22Rv1 (cell line): ENCODE results near the gene RHBDF2.

Experiments used
- ZFX ChIP-seq: fragments of 450-650 bp; IDR thresholded peaks from 2 replicates; pipeline ENCODE4 v1.6.1; 2017; ENCODE audit warnings: antibody characterized with exemption, borderline replicate concordance
- TF ChIP-seq, protein P1 (sequence below): fragments of 450-650 bp; IDR thresholded peaks from 2 replicates; pipeline ENCODE4 v1.5.1; 2017; ENCODE audit warnings: mild to moderate bottlenecking

DNA sequence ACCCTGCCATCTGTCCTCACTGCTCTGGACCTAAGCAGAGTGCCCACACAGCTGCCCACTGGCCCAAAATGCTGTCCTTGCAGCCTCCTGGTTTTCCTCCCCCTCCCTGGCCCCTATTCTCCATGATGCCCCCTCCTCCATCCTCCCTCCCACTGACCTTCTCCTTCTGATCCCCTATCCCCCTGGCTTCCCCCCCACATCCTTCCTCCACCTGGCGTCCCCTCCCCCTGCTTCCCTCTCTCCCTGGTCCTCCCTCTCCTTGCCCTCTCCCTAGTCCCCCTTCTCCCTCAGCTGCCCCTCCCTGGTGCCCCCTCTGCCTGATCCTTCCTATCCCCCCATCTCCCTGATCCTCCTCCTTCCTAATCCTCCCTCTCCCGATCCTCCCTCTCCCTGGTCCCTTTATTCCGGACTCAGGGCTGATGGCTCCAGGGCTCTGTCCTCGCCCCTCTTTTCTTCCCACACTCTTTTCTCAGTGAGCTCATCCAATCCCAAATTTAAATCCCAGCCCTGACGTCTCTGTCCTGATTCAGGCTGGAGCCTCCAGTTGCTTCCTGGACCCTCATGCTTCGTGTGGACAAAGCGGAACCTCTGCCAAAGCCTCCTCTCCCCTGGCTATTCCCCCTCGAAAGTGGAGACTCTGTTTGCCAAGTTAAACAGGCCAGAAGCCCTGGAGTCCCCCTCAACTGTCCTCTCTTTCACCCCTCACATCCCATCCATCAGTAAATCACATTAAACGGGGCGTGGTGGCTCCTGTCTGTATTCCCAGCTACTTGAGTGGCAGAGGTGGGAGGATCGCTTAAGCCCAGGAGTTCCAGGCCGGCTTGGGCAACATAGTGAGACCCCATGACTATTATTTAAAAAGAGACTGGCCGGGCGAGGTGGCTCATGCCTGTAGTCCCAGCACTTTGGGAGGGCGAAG is 18.1 kb upstream of the RHBDF2 start:
- TF ChIP-seq, protein P1, sequence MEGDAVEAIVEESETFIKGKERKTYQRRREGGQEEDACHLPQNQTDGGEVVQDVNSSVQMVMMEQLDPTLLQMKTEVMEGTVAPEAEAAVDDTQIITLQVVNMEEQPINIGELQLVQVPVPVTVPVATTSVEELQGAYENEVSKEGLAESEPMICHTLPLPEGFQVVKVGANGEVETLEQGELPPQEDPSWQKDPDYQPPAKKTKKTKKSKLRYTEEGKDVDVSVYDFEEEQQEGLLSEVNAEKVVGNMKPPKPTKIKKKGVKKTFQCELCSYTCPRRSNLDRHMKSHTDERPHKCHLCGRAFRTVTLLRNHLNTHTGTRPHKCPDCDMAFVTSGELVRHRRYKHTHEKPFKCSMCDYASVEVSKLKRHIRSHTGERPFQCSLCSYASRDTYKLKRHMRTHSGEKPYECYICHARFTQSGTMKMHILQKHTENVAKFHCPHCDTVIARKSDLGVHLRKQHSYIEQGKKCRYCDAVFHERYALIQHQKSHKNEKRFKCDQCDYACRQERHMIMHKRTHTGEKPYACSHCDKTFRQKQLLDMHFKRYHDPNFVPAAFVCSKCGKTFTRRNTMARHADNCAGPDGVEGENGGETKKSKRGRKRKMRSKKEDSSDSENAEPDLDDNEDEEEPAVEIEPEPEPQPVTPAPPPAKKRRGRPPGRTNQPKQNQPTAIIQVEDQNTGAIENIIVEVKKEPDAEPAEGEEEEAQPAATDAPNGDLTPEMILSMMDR: no peak
- TF ChIP-seq ZFX: no peak
